Stimulated activated CD4-positive, alpha-beta T cell treated with anti-CD3 and anti-CD28 coated beads, Interleukin-1b, Interleukin-23, amount 100 ng/mL, for 24 hours (primary cell): ENCODE measurements around the gene RNGTT.

Experiments
- DNase-seq, 4 experiments: peaks; one replicate each; pipeline ENCODE4 v3.0.0-alpha.2; 2020; ENCODE audit warnings: low read depth in 4 of 4, low spot score in 1 of 4

Gene RNGTT

GRCh38 chr6:88614316-88614877, 349.0 kb downstream of the RNGTT start:
- no peak for DNase-seq

- DNase-seq, result no peak
Measured at GRCh38 chr6:88612631-88613030, 350.8 kb downstream of the RNGTT start.

GRCh38 chr6:88611721-88612120, 351.7 kb downstream of the RNGTT start:
- no peak for DNase-seq

- DNase-seq, result no peak
Measured at GRCh38 chr6:88609983-88610382, 353.4 kb downstream of the RNGTT start.

- DNase-seq, result no peak
Measured at GRCh38 chr6:88605271-88605670, 358.1 kb downstream of the RNGTT start.

- no peak for DNase-seq
Measured at GRCh38 chr6:88599571-88599970, 363.8 kb downstream of the RNGTT start.

GRCh38 chr6:88596801-88597200, 366.6 kb downstream of the RNGTT start:
- DNase-seq, result no peak

GRCh38 chr6:88588938-88589337, 374.5 kb downstream of the RNGTT start:
- DNase-seq, result no peak

- DNase-seq, result no peak
Measured at GRCh38 chr6:88587150-88587520, 376.3 kb downstream of the RNGTT start.

GRCh38 chr6:88586371-88587149, 376.9 kb downstream of the RNGTT start:
- DNase-seq, result no peak

- DNase-seq, result no peak
Measured at GRCh38 chr6:88585276-88585692, 378.1 kb downstream of the RNGTT start.

- DNase-seq, result no peak
Measured at GRCh38 chr6:88584581-88585275, 378.7 kb downstream of the RNGTT start.

- no peak for DNase-seq
Measured at GRCh38 chr6:88577461-88577860, 386.0 kb downstream of the RNGTT start.

- DNase-seq, result no peak
Measured at GRCh38 chr6:88575536-88575935, 387.9 kb downstream of the RNGTT start.

GRCh38 chr6:88574651-88575050, 388.8 kb downstream of the RNGTT start:
- DNase-seq, result no peak

GRCh38 chr6:88574031-88574430, 389.4 kb downstream of the RNGTT start:
- no peak for DNase-seq

- no peak for DNase-seq
Measured at GRCh38 chr6:88573561-88573960, 389.9 kb downstream of the RNGTT start.

GRCh38 chr6:88572449-88573139, 390.8 kb downstream of the RNGTT start:
- no peak for DNase-seq

- DNase-seq, result no peak
Measured at GRCh38 chr6:88569959-88570358, 393.5 kb downstream of the RNGTT start.

GRCh38 chr6:88567696-88568095, 395.7 kb downstream of the RNGTT start:
- DNase-seq, result no peak

GRCh38 chr6:88566746-88567534, 396.5 kb downstream of the RNGTT start:
- DNase-seq, result no peak
